ENCODE measurements around the gene IL13. TPM values are rescaled to one million over a fixed set of nuclear protein-coding genes. Genes with fewer than 3 reads are reported as not detected.

IL13 gene
- total RNA-seq, 1 experiment from 2014 or later, result not detected

DNA sequence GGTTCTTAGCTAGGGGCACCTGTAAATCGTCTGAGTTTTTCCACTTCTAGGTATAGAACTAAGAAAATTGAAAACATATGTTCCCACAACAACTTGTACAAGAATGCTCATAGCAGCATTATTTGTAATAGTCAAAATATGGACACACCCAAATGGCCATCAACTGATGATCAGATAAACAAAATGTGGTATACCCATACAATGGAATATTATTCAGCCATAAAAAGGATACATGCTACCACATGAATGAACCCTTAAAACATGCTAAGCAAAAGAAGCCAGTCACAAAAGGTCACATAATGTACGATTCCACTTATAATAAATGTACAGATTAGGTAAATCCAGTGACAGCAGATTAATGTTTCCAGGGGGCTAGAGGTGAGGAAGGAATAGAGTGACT lies 46.0 kb upstream of the IL13 start:
- Histone ChIP-seq H3K27me3 (ENCODE audit: insufficient read depth, low read length) (no peaks in the 10 kb centered on the region), H4K5ac (ENCODE audit: insufficient read length, low read depth, low read length) (no peak overlapping the region), H3K4ac (ENCODE audit: low read depth, low read length) (no peak overlapping the region), H2BK15ac (ENCODE audit: low read depth, low read length) (no peak overlapping the region), H4K91ac (ENCODE audit: insufficient read length, low read depth, low read length) (no peak overlapping the region), H4K8ac (replicated peaks; ENCODE audit: insufficient read length, low read depth, low read length) (no peak overlapping the region), H3K79me2 (ENCODE audit: insufficient read depth, low read length) (no peaks in the 10 kb centered on the region), H3K9ac (ENCODE audit: extremely low read depth, insufficient read length, low read length) (no peak overlapping the region), H3K18ac (ENCODE audit: insufficient read length, low read depth, low read length) (no peak overlapping the region), H2BK5ac (ENCODE audit: insufficient read length, low read length) (no peak overlapping the region), H3K27ac (ENCODE audit: insufficient read length, low read depth, low read length) (no peak overlapping the region), H3K4me1 (ENCODE audit: insufficient read depth, low read length) (no peaks in the 10 kb centered on the region), H2BK20ac (ENCODE audit: low read depth, low read length, poor library complexity, severe bottlenecking) (no peak overlapping the region), H3T11ph (ENCODE audit: low read length) (no peak overlapping the region), H4K20me1 (ENCODE audit: control insufficient read depth, insufficient read depth, insufficient read length) (no peaks in the 10 kb centered on the region), H3K9me3 (ENCODE audit: control insufficient read depth, low read depth, low read length) (no peaks in the 10 kb centered on the region), H2BK12ac (ENCODE audit: insufficient read length, low read depth, low read length) (no peak overlapping the region), H2AK5ac (ENCODE audit: insufficient read length, low read length) (no peak overlapping the region), H2AFZ (ENCODE audit: low read length) (no peak overlapping the region), H3K23ac (ENCODE audit: insufficient read length, low read depth, low read length) (no peak overlapping the region), H3K79me1 (ENCODE audit: insufficient read depth, low read depth, low read length, poor library complexity, severe bottlenecking) (no peaks in the 10 kb centered on the region), H3K56ac (ENCODE audit: insufficient read length, low read depth, low read length) (no peak overlapping the region), H2BK120ac (ENCODE audit: low read depth, low read length, poor library complexity, severe bottlenecking) (no peak overlapping the region), H3K4me2 (ENCODE audit: insufficient read depth, insufficient read length, low read length) (no peak overlapping the region), H3K23me2 (ENCODE audit: insufficient read length, low read depth, low read length, poor library complexity, severe bottlenecking) (no peaks in the 10 kb centered on the region), H3K14ac (ENCODE audit: insufficient read depth, low read length) (no peak overlapping the region)
- H3K36me3 Mint-ChIP-seq (ENCODE audit: insufficient read depth in 1 of 3, low read depth in 3 of 3), result peaks cover 16 to 53% (median 48%) of the 10 kb centered on the region in 3 experiments; a peak in 6 of 7 replicates
- WGBS (ENCODE audit: extremely low coverage, insufficient read length, low lambda C conversion rate), result no CpG with 5 or more reads among the region's 2 CpGs
- H3K4me3 Mint-ChIP-seq, result no peak overlapping the region
- DNase-seq, result no peak
- H3K27ac Mint-ChIP-seq, result no peak overlapping the region
- TF ChIP-seq, protein P1, sequence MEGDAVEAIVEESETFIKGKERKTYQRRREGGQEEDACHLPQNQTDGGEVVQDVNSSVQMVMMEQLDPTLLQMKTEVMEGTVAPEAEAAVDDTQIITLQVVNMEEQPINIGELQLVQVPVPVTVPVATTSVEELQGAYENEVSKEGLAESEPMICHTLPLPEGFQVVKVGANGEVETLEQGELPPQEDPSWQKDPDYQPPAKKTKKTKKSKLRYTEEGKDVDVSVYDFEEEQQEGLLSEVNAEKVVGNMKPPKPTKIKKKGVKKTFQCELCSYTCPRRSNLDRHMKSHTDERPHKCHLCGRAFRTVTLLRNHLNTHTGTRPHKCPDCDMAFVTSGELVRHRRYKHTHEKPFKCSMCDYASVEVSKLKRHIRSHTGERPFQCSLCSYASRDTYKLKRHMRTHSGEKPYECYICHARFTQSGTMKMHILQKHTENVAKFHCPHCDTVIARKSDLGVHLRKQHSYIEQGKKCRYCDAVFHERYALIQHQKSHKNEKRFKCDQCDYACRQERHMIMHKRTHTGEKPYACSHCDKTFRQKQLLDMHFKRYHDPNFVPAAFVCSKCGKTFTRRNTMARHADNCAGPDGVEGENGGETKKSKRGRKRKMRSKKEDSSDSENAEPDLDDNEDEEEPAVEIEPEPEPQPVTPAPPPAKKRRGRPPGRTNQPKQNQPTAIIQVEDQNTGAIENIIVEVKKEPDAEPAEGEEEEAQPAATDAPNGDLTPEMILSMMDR (conservative IDR thresholded peaks at IDR 0.05), result no peak
- H3K9me3 Mint-ChIP-seq, result peaks cover 2 to 10% of the 10 kb centered on the region in 2 experiments; a peak in 3 of 5 replicates
- no peaks in the 10 kb centered on the region for H3K27me3 Mint-ChIP-seq (ENCODE audit: low read depth)
- H3K4me1 Mint-ChIP-seq, result no peaks in the 10 kb centered on the region

All from H9 (cell line).